Stomach smooth muscle (tissue), 2 donors: Measurements from ENCODE around the gene UBL7.

ENCODE experiments used
- H3K27ac ChIP-seq: one replicate; pipeline ENCODE4 v1.7.0; 2013; ENCODE audit warnings: mild to moderate bottlenecking, low read length, inconsistent platforms
- H3K27me3 ChIP-seq, 2 donors: one replicate each; pipeline ENCODE4 v1.7.0; 2013; ENCODE audit warnings: low read length in 2 of 2; ENCODE audit not compliant: insufficient read depth in 2 of 2, control insufficient read depth in 1 of 2
- H3K36me3 ChIP-seq, 2 donors: one replicate each; pipeline ENCODE4 v1.7.0; 2013; ENCODE audit warnings: low read length in 2 of 2; ENCODE audit not compliant: control insufficient read depth in 2 of 2, insufficient read depth in 2 of 2
- H3K4me1 ChIP-seq: one replicate; pipeline ENCODE4 v1.7.0; 2013; ENCODE audit warnings: low read length; ENCODE audit not compliant: control insufficient read depth, insufficient read depth
- H3K4me3 ChIP-seq, 2 donors: one replicate each; pipeline ENCODE4 v1.7.0; 2013; ENCODE audit warnings: low read length in 2 of 2
- H3K9ac ChIP-seq, 2 donors: one replicate each; pipeline ENCODE4 v1.7.0; 2013; ENCODE audit warnings: low read length in 2 of 2, mild to moderate bottlenecking in 1 of 2
- H3K9me3 ChIP-seq, 2 donors: one replicate each; pipeline ENCODE4 v1.7.0; 2013; ENCODE audit warnings: low read length in 2 of 2; ENCODE audit not compliant: control insufficient read depth in 2 of 2
- donor health status: healthy.
- donor health status: Pancreatic carcinoma.

Gene UBL7

DNA sequence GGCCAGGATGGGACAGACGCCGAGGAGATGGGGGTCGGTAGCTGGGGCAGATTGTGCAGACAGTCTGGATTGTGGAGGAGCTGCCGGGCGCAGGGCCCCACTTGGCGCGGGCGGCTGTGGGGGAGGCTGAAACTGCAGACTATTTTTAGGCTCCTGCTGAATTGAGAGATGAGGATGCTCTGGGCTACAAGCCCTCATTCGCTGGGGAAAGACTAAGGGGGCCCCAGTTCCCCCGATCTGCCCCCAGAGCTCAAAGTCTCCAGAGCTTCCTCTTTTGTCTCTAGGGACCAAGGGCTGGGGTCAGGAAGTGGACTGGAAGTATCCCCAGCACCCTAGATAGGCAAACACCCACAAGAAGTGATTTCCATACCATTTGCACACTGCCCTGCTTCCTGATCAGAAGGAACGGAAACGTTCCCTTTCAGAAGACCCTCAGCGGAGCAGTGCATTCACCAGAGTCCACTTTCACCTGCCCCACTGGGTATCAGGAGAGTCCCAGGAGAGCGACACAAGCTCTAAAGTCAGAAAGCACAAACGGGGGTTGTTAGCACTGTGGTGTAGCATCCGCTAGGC, 56.9 kb downstream of the UBL7 start:
- Histone ChIP-seq H3K27me3 (peaks cover 0 to 16% of the 10 kb centered on the region in 2 donors), H3K36me3 (no peaks in the 10 kb centered on the region), H3K9me3 (no peaks in the 10 kb centered on the region), H3K4me1 (no peaks in the 10 kb centered on the region), H3K27ac (no peak overlapping the region), H3K4me3 (no peak overlapping the region), H3K9ac (no peak overlapping the region)

DNA sequence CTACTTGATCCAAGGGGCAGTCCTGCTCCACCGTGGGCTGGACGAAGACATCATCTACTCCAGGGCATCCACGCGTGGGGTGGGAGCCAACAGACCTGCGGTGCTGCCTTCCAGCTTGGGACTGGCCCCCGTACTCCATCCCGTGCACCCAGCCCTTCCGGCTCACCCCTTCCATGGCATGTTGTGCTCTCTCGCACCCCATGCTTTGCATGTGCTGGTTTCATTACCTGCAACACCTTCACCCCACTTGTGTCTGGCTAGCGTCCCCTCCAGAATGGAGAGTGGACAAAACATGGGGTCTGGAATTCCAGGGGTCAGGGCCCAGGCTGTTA, 57.4 kb downstream of the UBL7 start:
- no peak overlapping the region for H3K9ac ChIP-seq

DNA sequence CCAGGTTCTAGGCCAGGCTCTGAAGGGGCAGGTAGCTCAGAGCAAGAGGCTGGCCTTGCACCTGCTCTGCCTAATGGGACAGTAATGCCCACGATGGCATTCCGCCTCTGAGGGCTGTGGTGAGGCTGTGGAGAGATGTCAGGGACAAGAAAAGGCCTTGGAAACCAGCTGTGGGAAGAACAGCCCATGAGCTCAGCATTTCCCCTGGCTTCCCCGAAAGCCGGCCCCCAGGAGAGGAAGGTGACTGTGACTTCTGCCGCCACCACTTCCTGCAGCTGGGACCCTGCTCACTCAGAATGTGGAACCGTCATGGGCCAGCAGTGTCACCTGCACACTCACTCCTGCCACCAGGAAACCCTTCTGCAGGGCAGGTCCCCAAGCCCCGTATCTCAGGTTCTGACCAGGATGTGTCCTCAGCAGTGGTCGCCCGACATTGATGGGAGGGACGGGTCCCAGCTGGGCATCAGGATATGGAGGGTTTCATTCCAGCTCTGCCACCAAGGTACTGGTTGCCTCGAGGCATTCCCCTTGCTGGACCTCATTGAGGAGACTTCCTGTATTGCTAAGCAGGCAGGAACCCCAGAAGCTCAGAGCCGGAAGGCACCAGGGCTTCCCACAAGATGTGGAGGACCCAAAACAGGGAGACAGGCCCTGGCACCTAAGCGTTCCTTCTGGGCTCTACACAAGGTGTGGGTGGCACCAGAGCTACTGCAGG, 57.9 kb downstream of the UBL7 start:
- Histone ChIP-seq H3K36me3 (no peaks in the 10 kb centered on the region), H3K4me3 (no peak overlapping the region), H3K27me3 (peaks cover 0 to 16% of the 10 kb centered on the region in 2 donors), H3K9me3 (no peaks in the 10 kb centered on the region), H3K27ac (no peak overlapping the region), H3K9ac (no peak overlapping the region), H3K4me1 (no peaks in the 10 kb centered on the region)

More for the DNA sequence above, 57.4 kb downstream of the UBL7 start:
- H3K4me3 ChIP-seq, result no peak overlapping the region
- H3K27ac ChIP-seq, result no peak overlapping the region
- H3K36me3 ChIP-seq, result no peaks in the 10 kb centered on the region
- H3K4me1 ChIP-seq, result no peaks in the 10 kb centered on the region
- peaks cover 0 to 16% of the 10 kb centered on the region in 2 donors for H3K27me3 ChIP-seq
- H3K9me3 ChIP-seq, result no peaks in the 10 kb centered on the region

DNA sequence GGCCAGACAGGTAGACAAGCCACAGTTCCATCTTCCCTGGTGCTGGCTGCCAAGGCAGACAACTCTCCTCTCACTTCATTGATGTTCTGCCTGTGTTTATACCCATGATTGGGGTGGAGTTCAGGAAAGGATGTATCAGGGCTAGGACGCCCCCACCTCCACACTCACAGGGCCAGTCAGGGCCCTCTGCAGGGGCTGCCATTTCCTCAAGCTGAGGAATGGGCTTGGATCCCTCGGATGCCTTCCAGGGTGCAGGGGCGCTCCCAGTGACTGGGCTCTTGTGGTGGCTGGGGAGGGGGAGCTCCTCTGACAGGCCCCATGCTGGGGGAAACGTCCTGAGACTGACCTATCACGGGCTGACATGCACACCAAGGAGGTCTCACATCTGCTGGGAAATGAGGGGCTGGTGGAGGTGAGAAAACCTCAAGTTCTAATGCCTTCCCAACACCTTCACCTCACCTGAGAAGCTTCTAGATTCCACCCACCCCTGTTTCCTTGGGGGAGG, 58.6 kb downstream of the UBL7 start:
- no peaks in the 10 kb centered on the region for H3K4me1 ChIP-seq
- no peak overlapping the region for H3K9ac ChIP-seq
- H3K27me3 ChIP-seq, result peaks cover 0 to 16% of the 10 kb centered on the region in 2 donors

DNA sequence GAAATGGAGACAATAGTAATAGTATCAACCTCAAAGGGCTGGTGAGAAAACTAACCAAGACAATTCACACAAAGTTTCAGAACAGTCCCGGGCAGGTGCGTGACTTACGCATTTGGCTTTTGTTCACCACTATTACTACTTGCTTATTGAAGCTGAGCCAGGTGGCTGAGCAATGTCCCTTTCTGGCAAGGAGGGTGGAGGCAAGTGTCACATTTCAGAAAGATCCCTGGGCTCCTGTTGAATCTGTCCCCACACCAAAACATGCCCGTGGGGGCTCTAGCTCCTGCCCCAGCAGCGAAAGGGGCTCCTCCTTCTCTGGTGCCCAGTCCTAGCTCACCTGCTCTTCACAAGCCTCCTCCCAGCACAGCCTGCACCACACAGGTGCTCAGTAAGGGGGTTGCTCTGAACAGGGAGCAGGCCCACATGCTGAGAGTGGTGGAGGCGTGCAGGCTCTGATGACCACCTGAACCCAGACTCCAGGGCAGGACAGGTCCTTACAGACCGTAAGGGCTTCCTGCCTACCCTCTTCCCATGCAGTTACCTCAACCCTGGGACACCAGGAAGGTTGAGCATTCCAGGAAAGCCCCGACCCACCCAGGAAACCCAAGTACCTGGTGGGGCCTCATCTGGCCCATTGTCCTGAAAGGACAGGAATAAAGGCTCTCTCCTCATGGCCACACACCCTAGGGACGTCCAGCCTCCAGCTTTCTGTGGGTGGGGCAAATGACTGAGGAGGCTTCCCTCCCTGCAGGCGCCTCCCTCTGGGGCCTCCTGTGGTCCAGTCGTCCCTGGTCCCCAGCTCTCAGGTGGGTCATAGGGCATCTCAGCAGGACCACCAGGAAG, 59.8 kb downstream of the UBL7 start:
- Histone ChIP-seq H3K9ac (no peak overlapping the region), H3K27me3 (peaks cover 0 to 13% of the 10 kb centered on the region in 2 donors), H3K27ac (no peak overlapping the region), H3K4me1 (no peaks in the 10 kb centered on the region), H3K36me3 (no peaks in the 10 kb centered on the region), H3K9me3 (no peaks in the 10 kb centered on the region), H3K4me3 (no peak overlapping the region)

More for the DNA sequence above, 58.6 kb downstream of the UBL7 start:
- Histone ChIP-seq H3K4me3 (no peak overlapping the region), H3K9me3 (no peaks in the 10 kb centered on the region), H3K27ac (no peak overlapping the region), H3K36me3 (no peaks in the 10 kb centered on the region)

DNA sequence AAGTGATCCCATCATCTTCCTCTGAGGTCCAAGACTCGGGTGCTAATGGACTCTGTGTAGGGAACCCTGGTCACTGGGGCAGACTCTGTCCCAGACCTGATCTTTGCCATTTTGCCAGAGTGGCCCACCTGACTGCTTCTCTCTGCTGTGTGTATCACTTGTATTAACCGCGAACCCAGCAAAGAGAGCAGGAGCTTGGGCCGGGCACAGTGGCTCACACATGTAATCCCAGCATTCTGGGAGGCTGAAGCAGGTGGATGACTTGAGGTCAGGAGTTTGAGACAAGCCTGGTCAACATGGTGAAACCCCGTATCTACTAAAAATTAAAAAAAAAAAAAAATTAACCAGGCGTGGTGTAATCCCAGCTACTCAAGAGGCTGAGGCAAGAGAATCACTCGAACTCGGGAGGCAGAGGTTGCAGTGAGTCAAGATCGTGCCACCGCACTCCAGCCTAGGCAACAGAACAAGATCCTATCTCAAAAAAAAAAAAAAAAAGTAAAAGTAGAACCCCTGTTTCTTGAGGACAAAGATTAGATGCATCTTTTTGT, 60.6 kb downstream of the UBL7 start:
- H3K27me3 ChIP-seq, result peaks cover 0 to 10% of the 10 kb centered on the region in 2 donors
- H3K4me1 ChIP-seq, result no peaks in the 10 kb centered on the region
- H3K36me3 ChIP-seq, result no peaks in the 10 kb centered on the region
- no peak overlapping the region for H3K9ac ChIP-seq
- no peak overlapping the region for H3K4me3 ChIP-seq
- no peaks in the 10 kb centered on the region for H3K9me3 ChIP-seq
- no peak overlapping the region for H3K27ac ChIP-seq

DNA sequence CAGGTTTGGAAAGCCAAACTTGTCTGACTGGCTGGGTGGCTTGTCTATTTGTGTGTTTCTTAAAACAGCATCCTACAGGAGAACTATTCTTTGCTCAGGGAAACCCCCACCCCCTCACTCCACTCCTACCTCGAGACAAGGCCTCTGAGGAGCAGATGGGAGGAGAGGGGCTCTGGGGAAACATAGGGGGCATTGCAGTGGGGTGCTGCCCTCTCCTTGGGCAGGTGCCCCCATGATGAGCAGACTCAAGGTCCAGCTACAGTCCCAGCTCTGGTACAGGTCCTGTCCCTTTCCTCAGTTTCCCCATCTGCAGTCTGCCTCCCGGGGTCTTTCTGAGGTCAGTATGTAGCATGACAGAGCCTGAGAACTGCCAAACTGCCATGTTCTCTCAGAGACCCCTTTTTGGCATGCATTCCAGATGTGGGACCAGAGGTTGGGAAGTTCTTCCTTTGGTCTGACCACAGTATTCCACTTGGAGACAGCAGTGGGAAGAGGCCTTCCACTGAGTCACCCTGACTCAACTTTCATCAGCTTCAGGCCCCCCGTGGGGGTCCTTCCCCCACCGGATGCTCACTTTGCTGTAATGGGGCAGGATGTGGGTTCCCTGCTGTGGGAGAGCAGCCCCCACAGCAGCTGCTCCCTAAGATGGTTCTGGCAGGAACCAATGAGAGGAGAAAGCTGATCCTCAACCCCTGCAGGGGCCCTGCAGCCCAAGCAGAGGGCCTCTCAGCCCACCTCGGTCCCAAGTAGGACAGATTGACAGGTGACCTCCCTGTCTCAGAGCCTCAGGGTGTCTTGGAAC, 61.2 kb downstream of the UBL7 start:
- Histone ChIP-seq H3K4me3 (no peak overlapping the region), H3K27me3 (peaks cover 0 to 10% of the 10 kb centered on the region in 2 donors), H3K9ac (no peak overlapping the region), H3K9me3 (no peaks in the 10 kb centered on the region), H3K27ac (no peak overlapping the region), H3K4me1 (no peaks in the 10 kb centered on the region), H3K36me3 (no peaks in the 10 kb centered on the region)

DNA sequence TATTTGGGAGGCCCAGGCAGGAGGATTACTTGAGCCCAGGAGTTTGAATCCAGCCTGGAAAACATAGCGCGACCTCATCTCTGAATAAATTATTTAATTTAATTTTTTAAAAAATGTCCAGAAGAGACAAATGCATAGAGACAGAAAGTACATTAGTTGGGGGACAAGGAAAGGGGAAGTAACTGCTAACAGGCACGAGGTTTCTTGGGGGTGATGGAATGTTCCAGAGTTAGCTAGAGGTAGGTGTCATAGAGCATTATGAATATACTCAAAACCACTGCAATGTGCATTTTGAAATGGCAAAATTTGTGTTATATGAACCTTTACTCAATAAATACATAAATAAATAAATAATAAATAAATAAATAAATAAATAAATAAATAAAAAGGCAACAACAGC, 61.9 kb downstream of the UBL7 start:
- peaks cover 0 to 8% of the 10 kb centered on the region in 2 donors for H3K27me3 ChIP-seq
- H3K9ac ChIP-seq, result no peak overlapping the region
- no peaks in the 10 kb centered on the region for H3K4me1 ChIP-seq
- H3K9me3 ChIP-seq, result no peaks in the 10 kb centered on the region
- no peaks in the 10 kb centered on the region for H3K36me3 ChIP-seq
- no peak overlapping the region for H3K4me3 ChIP-seq
- H3K27ac ChIP-seq, result no peak overlapping the region

DNA sequence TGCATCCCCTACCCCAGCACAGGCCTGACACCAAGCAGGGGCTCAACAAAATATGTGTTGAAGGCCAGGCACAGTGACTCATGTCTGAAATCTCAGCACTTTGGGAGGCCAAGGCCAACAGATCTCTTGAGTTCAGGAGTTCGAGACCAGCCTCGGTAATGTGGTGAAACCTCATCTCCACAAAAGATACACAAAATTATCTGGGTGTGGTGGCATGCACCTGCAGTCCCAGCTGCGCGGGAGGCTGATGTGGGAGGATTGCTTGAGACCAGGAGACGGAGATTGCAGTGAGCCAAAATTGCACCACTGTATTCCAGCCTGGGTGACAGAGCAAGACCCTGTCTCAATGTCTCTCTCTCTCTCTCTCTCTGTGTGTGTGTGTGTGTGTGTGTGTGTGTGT, 62.8 kb downstream of the UBL7 start:
- Histone ChIP-seq H3K27ac (no peak overlapping the region), H3K4me3 (no peak overlapping the region), H3K27me3 (peaks cover 0 to 7% of the 10 kb centered on the region in 2 donors), H3K9ac (no peak overlapping the region), H3K4me1 (no peaks in the 10 kb centered on the region), H3K36me3 (no peaks in the 10 kb centered on the region), H3K9me3 (no peaks in the 10 kb centered on the region)
